PFSK-1 (cell line): ENCODE measurements around the gene ARF1.

Experiments used
- FOXP2 ChIP-seq: optimal IDR thresholded peaks from 2 replicates; pipeline ENCODE3; 2011; ENCODE audit warnings: borderline replicate concordance, control low read depth, inconsistent platforms; ENCODE audit not compliant: insufficient read depth; ENCODE audit errors: extremely low read length, extremely low read depth
- POLR2AphosphoS5 ChIP-seq: IDR thresholded peaks from 2 replicates; pipeline ENCODE4 v1.6.1; 2012; ENCODE audit warnings: low read depth, mild to moderate bottlenecking, control low read depth, low read length, moderate library complexity
- SIN3A ChIP-seq: IDR thresholded peaks from 2 replicates; pipeline ENCODE4 v1.6.1; 2012; ENCODE audit warnings: mild to moderate bottlenecking, low read length, moderate library complexity, borderline replicate concordance; ENCODE audit not compliant: insufficient read depth
- TAF1 ChIP-seq: IDR thresholded peaks from 2 replicates; pipeline ENCODE4 v1.6.1; 2012; ENCODE audit warnings: low read length, control low read depth, borderline replicate concordance; ENCODE audit not compliant: insufficient read depth
- TF ChIP-seq, protein P1 (sequence below), 2 experiments: IDR thresholded peaks; 2 replicates each; pipeline versions ENCODE4 v1.6.1 to v1.8.0; 2011 to 2012; ENCODE audit warnings: low read depth in 2 of 2, low read length in 2 of 2, control low read depth in 1 of 2, inconsistent platforms in 1 of 2, mild to moderate bottlenecking in 1 of 2, moderate library complexity in 1 of 2; ENCODE audit not compliant: insufficient read depth in 1 of 2

GRCh38 chr1:228046421-228047182 lies 35.9 kb upstream of the ARF1 start:
- TF ChIP-seq POLR2AphosphoS5: no peak
- TF ChIP-seq, protein P1, sequence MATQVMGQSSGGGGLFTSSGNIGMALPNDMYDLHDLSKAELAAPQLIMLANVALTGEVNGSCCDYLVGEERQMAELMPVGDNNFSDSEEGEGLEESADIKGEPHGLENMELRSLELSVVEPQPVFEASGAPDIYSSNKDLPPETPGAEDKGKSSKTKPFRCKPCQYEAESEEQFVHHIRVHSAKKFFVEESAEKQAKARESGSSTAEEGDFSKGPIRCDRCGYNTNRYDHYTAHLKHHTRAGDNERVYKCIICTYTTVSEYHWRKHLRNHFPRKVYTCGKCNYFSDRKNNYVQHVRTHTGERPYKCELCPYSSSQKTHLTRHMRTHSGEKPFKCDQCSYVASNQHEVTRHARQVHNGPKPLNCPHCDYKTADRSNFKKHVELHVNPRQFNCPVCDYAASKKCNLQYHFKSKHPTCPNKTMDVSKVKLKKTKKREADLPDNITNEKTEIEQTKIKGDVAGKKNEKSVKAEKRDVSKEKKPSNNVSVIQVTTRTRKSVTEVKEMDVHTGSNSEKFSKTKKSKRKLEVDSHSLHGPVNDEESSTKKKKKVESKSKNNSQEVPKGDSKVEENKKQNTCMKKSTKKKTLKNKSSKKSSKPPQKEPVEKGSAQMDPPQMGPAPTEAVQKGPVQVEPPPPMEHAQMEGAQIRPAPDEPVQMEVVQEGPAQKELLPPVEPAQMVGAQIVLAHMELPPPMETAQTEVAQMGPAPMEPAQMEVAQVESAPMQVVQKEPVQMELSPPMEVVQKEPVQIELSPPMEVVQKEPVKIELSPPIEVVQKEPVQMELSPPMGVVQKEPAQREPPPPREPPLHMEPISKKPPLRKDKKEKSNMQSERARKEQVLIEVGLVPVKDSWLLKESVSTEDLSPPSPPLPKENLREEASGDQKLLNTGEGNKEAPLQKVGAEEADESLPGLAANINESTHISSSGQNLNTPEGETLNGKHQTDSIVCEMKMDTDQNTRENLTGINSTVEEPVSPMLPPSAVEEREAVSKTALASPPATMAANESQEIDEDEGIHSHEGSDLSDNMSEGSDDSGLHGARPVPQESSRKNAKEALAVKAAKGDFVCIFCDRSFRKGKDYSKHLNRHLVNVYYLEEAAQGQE (IDR thresholded peaks at IDR 0.05; ENCODE audit: insufficient read depth in 1 of 2, low read depth in 2 of 2, low read length in 2 of 2): no peak
- TF ChIP-seq FOXP2: no peak
- no peak for TF ChIP-seq SIN3A
- no peak for TF ChIP-seq TAF1
